ENCODE results near the gene XKR3.
"Not testable (repeated sequence)": the region's sequence is repeated elsewhere in the genome, so short reads cannot be mapped to it uniquely, and the experiment has no call there.

The XKR3 gene

DNA sequence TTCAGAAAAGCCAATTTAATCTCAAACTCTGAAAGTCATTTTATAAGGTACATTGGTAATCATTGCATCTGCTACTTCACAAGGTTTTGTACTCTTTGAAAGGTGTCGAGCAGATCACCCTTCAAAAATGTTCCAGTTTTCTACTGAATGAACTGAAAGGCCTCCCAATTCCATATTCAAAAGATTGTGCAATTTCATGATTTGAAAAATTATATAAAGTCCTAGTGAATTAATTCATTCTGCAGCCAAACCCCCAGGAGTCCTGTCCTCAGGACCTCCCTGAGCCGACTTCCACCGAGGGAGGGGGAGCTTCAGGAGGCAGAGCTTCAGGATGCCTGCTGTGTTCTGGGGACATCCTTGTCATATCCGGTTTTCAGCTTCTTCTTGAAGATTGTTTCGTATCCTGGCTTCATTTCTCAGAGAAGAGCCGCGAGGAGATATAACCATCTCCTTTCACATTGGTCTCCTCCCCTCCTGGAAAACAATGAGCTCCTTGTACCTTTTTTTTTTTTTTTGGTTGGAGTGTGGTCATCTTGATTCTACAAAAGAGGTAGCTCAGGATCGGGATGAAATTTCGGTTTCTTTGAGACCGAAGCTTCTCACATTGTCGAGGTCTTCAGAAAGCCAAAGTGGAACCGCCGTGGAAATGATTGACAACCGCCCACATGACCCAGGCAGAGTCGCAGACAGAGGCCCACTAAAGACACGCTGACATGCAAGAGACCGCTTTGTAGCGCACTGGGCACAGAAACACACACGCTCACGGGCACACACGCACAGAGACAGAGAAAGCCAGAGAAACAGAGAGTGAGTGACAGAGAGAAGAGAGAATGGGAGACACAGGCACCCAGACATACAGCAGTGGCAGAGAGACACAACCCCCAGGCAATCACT lies 77.7 kb downstream of the XKR3 start:
- not testable (repeated sequence) for DNase-seq (ENCODE audit: low spot score)

- DNase-seq (ENCODE audit: low spot score) = not testable (repeated sequence)
Observed at GRCh38 chr22:16734271-16734670, 90.9 kb downstream of the XKR3 start.

All from RKO (cell line).